ENCODE data around the gene GALNT13.

GRCh38 chr2:154449951-154450658 lies 578.4 kb downstream of the GALNT13 start:
- TF ChIP-seq POLR2A (IDR thresholded peaks at IDR 0.05; ENCODE audit: low read length) (no peak), GATA1 (IDR thresholded peaks at IDR 0.05; ENCODE audit: low read depth, low read length) (no peak)
